CD4-positive, alpha-beta T cell treated with Interleukin-2 at 100 ng/mL for 4 hours (primary cell): ENCODE results near the gene UBASH3A.

ENCODE experiments used
- DNase-seq: peaks from one replicate; pipeline ENCODE4 v3.0.0-alpha.2; 2020; ENCODE audit warnings: low spot score

UBASH3A gene

DNA sequence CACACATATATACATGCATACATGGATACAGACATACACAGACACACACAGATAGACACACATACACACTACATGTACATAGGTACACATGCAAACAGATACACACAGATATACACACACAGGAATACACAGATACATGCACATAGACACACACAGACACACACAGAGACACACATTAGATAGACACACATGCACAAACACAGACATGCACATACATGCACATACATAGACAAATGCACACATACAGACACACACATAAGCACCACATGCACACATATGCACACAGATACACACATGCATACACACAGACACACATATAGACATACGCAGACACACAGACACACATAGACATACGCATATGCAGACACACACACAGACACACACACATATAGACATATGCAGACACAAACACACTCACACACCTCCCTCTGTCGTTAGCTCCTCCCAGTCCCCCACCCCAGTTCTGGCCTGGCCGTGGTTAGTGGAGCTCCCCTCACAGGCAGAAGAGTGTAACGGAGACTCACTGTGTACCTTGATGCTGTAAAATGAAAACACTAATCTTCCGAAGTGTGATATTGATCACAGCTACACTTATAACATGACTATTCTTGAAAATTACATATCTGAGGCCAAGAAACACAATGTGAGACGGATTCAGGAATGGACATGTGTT is 7.6 kb downstream of the UBASH3A start:
- DNase-seq = peak; percentile 38

DNA sequence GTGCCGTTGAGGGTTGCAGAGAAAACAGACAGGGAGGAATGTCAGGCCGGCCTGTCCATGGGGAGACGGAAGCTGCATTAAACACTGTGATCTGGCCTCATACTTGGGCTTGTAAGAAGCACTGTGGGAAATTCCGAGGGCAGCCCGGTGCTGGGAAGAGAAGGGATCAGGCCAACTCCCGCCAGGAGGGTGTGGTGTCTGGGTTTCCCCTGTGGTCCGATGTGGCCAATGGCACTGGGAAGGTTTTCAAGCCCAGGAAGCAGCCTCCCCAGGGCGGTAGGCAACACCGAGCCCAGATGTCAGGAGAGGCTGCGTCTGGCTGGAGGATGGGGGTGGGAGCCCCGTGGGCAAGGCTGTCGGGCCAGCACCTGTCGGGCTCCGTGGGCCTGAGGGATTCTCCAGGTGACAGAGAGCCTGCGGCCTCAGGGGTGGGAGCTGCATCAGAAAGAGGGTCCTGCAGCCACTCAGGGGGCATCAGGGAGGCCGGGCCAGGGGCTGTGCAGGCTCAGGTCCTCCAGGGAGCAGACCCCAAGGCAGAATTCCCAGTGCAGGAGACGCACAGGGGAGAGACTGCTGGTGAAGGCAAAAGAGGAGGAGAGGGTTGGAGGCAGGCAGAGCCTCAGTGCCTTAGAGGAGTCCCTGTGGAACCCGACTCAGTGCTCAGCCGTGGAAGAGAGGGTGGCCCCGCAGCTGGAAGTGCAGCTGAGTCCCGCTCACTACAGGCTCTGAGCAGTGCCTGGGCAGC is 8.4 kb downstream of the UBASH3A start:
- DNase-seq = no peak

DNA sequence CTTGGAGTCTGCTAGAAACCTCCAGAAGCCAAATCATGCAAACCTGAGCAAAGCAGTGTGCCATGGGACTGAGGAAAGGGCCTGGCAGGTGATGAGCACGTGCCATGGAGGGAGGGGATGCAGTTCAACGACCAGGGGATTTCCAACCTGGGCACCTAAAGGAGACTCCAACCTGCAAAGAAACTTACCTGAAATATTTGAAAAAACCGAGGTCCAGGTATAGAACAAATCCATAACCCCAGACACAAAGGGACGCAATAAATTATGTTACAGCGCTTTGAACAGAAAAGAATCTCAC is 8.9 kb downstream of the UBASH3A start:
- DNase-seq = no peak

DNA sequence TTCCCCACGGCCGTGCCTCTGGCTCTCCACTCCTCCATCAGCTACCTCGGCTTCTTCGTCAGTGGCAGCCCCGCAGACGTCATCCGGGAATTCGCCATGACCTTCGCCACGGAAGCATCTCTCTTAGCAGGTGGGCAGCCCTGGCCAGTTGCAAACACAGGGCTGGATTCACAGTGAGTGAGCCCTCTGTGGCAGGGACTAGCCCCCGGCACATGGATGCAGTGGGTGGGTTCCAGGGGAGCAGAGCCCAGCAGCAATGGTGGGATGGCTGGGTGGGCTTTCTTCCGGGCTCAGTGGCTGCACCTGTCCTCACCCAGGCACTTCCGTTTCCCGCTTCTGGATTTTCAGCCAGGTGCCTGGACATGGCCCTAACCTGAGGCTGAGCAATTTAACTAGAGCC is 9.4 kb downstream of the UBASH3A start:
- DNase-seq = no peak

DNA sequence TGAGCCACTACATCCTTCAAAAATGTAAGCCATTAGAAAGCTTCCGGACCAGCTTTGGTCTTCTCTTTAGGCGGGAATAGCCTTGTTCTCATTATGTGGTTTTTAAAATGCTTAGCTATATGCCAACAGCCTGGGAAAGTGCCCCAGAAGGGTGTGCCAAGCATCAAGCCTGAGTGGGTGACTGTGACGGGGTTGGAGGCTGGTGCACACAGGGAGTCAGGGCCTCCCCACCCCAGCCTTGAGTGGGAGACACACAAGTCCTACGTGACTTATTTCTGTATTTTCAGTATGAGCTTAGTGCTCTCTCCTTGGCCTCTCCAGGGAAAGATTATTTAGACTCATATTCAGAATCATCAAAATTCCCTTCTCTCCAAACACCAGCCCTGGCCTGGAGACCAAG is 9.8 kb downstream of the UBASH3A start:
- no peak for DNase-seq

DNA sequence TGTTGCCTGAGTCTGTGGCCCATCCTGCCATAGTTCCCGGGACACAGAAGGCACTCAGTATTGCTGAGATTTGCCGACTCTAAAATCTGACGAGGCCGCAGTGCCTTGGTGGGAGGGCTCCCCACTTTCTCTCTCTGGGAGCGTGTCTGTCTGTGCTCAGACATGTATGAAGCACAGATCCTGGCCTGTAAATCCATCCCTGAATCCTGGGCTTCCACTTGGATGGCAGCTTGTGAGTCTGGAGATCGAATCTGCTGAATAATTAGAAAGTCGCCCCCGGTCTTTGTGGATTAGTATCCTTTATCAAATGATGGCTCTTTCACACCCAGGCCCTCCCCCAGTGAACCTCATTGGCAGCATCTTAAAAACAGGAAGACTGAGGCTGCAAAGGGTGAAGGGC is 10.4 kb downstream of the UBASH3A start:
- no peak for DNase-seq

DNA sequence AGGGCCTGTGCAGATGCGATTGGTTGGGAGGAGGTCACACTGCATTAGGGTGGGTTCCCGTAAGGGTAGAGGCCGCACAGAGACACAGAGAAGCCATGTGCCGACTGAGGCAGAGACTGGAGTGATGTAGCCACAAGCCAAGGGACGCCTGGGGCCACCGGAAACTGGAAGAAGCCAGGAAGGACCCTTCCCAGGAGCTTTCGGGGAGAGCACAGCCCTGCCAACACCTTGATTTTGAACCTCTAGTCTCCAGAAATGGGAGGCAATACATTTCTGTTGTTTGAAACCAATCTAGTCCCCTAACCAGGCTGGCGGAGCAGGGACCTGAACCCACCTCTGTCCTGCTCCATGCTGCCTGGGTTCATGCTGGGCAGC is 10.8 kb downstream of the UBASH3A start:
- no peak for DNase-seq

DNA sequence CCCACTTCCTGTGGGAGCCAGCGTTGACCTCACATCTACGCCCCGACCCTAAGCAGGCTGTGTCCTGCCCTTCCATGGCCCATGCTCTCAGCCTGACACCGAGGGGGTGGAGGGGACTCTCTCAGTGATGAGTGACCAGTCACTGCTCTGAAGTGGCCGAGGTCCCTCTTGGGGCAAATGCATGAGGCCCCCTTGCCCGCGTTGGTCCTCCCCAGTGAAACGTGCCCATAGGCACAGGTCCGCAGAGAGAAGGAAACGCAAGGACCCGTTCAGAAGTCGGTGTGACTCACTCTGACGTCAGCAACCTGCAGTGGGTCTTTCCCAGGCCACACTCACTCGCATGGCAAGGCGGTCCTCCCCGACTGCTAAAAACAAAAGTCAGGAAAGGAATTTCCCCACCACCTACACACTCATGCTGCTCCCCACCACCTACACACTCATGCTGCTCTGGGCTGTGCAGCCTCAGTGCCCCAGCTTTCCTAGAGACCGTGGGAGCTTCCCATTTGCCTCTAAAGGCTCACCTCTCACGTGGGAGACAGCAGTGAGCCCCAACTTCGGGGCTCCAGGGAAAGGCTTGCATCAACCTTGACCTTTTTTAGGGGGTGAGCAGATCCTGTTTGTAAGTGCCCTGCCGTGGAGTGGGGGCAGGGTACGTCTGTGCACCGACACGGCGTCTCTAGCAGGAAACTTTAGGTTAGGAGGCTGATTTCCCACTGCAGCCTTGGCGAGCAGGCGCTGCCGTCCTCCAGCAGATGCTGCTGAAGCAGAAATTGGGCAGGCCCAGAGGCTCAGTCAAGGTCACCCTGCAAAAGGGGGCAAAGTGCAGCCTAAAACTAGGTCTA is 11.4 kb downstream of the UBASH3A start:
- DNase-seq = peak; percentile 92

DNA sequence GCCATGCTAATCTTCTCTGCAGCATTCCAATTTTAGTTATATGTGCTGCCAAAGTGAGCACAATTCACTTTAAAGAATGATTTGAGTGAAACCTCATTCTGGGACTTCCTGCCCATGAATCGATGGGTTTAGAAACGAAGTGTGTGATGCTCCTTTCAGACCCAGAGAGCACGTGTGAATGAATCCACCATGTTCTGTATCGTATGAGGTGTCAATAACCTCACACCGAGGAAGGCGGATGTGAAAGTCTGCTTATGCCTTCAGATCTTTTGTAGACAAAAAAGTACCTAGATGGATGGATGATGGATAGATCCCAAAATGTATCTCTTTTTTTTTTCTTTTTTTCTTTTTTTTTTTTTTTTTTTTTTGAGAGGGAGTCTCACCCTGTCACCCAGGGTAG is 13.8 kb downstream of the UBASH3A start:
- peak; percentile 47 for DNase-seq

DNA sequence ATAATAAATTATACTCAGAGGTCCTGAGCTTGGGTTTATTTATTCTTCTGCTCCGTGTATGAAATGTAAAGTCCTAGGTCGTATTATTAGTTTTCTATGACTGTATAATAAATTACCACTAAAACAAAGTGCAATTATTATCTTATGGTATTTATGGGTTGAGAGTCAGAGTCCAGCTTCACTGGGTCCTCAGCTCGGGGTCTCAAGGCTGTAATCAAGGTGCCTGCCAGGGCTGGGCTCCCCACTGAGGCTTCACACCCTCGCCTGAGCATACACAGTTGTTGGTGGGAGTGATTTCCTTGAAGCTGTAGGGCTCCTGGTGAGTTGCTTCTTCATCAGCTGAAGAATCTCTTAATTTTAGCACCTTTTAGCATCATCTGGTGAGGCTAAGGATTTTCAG is 15.2 kb downstream of the UBASH3A start:
- DNase-seq = no peak

DNA sequence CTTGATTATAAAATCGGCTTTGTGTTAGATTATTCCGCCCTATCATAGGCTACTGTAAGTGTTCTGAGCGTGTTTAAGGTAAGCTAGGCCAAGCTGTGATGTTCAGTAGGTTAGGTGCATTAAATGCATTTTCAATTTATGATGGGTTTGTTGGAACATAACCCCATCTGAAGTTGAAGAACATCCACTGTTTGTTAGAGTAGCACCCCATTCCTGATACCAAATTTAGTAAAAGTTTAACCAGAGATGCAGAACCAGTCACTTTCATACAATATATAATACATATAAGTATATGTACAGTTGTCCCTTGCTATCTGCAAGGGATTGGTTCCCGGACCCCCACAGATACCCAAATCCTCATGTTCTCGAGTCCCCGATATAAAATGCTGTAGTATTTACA is 16.1 kb downstream of the UBASH3A start:
- no peak for DNase-seq

DNA sequence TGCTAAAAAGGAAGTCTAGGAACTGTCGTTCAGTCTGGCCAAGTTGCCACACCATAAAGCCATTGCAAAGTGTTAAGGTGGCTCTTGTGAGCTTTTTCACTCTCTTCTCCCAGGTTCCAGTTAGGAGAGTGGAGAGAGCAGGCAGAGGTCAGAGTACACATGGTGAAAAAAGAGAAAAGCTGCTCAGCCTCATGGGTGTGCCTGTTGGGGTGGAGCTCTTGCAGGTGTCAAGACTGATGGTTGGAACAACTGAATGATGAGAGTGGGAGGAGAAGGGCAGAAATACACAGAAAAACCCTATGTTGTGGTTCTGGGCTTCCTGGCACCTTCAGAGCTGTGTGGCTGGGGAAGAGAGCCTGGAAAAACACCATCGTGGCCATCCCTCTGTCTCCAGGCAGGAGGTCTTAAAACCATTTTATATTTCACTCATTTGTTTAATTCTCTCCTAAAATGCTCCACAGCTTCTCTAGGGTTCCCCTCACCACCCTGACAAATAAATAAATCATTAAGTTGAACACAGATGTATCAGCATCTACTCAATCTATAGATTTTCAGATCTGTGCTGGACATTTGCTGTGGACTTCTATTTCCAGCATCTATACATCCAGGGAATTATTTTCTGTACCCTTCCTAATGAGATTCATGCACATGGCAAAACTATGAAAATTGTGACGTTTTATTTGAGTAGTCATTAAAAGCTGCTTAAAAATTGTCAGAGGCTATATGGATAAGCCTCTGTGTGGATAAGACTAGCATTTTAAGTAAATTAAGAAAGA is 17.5 kb downstream of the UBASH3A start:
- no peak for DNase-seq

DNA sequence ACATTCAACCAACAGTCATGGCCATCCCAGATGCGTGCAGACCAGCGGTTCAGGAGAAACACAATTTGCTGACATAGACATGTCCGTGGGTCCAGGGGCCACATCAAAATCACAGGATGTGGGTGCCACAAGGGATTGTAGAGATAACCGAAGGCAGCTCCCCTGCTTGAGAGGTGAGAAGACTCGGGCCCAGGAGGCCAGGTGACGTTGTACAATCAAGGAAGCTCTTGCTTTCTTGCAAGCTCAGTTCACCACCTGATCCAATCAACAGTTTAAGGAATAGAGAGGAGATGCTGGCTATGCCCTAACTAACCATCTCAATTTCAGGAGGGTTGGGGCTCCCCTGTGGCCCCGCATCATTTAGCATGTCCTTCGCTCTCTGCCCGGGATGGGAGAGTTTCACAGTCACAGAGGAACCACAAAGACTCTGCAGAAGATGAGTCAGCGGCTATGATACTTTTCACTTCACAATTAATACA is 19.5 kb downstream of the UBASH3A start:
- peak; percentile 53 for DNase-seq

DNA sequence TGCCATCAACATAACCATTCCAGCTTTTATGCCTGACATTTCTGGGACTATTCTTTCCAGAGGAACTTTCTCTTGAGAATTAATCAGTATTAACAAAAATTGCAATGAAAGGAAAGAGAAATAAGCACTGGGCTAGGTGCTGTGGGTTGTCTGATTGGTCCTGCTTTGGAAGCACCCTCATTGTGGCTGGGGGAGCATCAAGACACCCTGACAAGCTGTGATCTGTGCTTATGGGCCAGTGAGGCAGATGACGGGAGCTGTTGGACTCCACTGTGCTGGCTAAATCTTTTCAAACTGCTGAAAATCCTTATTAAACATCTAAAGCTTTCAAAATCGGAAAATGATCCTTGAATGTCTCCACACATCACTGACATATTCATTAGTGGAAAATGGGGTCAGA is 20.0 kb downstream of the UBASH3A start:
- no peak for DNase-seq

DNA sequence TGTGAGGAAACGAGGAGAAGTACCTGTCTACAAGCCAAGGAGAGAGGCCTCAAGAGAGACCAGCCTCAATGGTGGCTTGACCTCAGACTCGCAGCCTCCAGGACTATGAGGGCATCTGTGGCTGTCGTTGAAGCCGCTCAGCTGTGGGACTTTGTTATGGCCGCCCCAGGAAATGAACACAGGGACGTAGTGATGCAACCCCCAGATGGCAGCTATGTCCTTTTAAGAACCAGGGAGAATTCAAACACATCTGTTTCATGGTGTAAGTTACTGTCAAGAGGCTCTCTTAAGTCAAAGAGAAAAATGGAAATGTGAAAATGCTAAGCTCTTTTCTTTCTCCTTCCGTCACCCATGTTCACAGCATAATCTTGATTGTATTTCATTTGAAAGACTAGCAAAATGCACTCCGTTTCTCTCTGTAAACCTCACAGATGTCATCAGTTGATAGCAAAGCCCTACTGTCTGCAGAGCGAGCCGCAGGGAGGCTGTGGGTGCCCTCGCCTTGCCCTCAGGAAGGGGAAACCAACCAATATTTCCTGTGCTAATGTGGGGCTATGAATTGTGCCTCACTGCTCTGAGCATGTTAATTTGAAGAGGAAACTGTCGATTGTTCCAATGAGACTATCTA is 21.3 kb downstream of the UBASH3A start:
- peak; percentile 87 for DNase-seq

DNA sequence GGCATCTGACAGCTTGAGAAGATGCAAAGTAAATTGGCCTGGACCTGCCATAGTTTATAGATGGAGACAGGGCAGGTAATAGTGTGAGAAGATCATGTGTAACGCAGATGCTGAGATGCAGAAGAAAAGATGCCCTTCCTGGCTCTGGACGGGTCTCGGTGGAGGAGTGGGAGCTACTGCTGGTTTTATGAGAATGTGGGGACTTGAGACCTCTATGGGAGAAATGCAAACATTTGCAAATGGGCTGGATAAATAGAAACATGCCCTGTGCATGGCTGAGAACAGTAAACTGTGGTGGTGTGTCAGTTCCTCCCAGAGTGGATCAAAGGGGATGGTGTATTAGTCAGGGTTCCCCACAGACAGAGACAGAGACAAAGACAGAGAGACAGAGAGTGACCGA is 21.9 kb downstream of the UBASH3A start:
- DNase-seq = peak; percentile 59

DNA sequence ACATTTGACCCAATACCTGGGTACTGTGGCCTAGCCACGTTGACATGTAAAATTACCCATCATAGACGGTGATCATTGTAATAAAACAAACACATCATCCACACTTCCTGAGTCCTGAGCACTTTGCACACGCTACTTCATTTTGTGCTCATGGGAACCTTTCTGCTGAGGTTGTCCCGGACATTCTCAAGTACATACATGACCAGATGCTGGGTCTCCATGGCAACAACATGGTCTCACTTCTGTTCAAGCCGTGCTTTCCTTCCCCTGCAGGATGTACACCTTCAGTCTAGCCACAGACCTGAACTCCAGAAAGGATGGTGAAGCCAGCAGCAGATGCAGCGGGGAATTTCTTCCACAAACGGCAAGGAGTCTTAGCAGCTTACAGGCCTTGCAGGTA is 22.7 kb downstream of the UBASH3A start:
- no peak for DNase-seq

DNA sequence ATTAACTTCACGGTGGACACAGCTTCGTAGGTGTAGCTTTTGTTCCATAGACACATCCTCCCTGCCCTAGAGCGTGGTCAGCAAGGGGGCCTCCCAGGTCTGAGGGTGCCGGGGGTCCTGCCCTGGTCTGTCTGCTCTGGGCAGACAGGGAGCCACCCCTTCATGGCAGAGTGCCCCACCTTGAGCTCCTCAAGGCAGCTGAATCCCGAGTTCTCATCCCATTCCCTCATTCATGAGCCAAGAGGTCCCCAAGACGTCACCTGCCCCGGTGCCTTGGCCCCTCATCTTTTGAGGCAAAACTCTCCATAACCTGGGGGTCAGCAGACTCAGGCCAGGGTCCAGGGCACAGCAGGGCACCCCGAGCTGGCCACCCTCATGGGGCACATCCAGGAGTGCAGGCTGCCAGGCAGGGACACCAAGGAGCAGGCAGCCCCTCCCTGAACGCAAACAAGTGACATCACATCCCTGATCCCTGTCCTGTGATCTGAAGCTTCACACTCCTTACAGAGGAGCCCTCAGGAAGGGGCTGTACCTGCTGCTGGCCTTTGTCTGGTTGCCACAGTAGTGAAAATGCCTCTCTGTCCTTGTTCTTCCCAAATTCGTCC is 23.3 kb downstream of the UBASH3A start:
- DNase-seq = no peak

DNA sequence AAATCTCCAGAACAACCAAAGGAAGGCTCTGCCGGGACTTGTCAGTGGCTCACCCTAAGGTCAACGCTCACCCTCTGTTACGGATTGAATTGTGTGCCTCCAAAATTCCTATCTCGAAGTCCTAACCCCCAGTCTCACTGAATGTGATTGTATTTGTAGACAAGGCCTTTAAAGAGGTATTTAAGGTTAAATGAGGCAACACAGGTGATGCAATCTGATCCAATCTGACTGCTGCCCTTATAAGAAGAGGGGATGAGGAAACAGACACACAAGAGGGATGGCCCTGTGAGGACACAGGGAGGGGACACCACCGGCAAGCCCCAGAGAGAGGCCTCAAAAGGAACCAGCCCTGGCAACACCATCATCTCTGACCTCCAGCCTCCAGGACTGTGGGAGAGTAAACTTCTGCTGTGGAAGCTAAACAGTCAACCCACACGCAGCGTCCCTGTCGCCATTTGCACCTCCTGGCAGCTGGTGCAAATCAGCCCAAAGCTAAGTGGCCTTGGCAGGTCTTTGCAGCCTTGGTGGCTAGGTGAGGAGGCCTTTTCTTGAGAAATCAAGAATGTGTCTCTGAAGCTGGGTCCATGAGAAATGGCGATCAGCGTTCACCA is 24.2 kb downstream of the UBASH3A start:
- no peak for DNase-seq

DNA sequence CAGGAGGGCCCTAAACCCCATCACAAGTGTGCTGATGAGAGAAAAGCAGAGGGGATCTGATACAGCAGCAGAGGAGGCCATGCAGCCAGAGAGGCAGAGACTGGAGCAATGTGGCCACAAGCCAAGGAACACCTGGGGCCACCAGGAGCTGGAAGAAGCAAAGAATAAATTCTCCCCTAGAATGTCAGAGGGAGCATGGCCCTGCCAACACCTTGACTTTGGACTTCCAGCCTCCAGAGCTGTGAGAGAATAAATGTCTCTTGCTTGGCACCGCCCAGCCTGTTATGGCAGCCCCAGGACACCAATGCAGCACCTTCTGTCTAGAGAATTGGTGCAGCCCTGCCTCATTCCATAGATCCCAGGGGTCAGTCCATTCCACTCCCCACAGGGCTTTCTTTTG is 25.3 kb downstream of the UBASH3A start:
- DNase-seq = no peak

DNA sequence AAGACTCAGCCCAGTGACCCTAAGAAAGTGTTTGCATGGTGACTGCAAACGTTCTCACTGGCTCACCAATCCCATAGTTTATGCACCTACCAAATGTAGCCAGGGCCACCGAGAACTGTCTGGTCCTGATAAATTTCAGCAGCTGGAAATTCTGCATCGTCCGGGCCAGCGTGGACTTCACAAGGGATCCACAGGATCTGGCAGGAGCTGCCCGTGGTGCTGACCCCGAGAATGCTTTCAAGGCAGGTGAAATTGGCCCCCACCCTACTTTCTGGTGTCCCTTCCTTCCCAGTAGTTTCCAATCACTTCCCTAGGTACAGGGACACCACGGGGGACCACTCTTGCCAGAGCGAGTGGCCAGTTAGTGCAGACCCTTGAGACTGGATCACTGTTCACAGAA is 26.2 kb downstream of the UBASH3A start:
- no peak for DNase-seq
